K562 (cell line): ENCODE measurements around the gene PLIN5. TPM values are rescaled to one million over a fixed set of nuclear protein-coding genes. Genes with fewer than 3 reads are reported as not detected.
A peak's percentile ranks its signal among the peaks of the same experiment; 100 is the strongest.

Experiments
- BRD9 ChIP-seq: fragments of 450-650 bp; IDR thresholded peaks from 2 replicates; pipeline ENCODE4 v1.6.1; 2018; ENCODE audit warnings: low read depth; ENCODE audit not compliant: partially characterized antibody
- CREM ChIP-seq: IDR thresholded peaks from 2 replicates; pipeline ENCODE4 v1.6.1; 2014; ENCODE audit warnings: antibody characterized with exemption, low read depth
- HMG20A ChIP-seq: fragments of 450-650 bp; formaldehyde crosslinking; conservative IDR thresholded peaks from 2 replicates; pipeline ENCODE4 v1.4.0; 2020; ENCODE audit warnings: mild to moderate bottlenecking, mixed read lengths
- RBM25 ChIP-seq: fragments of 200-400 bp; formaldehyde crosslinking; IDR thresholded peaks from 2 replicates; pipeline ENCODE4 v1.6.1; 2018; ENCODE audit warnings: low read length, low read depth, moderate library complexity; ENCODE audit not compliant: severe bottlenecking
- RBM34 ChIP-seq: fragments of 200-400 bp; formaldehyde crosslinking; IDR thresholded peaks from 2 replicates; pipeline ENCODE4 v1.6.1; 2018; ENCODE audit warnings: low read length, borderline replicate concordance; ENCODE audit not compliant: insufficient read depth
- SRSF7 ChIP-seq: fragments of 200-400 bp; formaldehyde crosslinking; optimal IDR thresholded peaks from 2 replicates; pipeline ENCODE3; 2017; ENCODE audit warnings: mild to moderate bottlenecking, low read depth, low read length
- SUPT5H ChIP-seq: fragments of 450-650 bp; IDR thresholded peaks from 2 replicates; pipeline ENCODE4 v1.6.1; 2016
- TAF9B ChIP-seq: fragments of 450-650 bp; IDR thresholded peaks from 2 replicates; pipeline ENCODE4 v1.6.1; 2018; ENCODE audit warnings: mild to moderate bottlenecking; ENCODE audit not compliant: partially characterized antibody
- TOE1 ChIP-seq, 2 experiments: fragments of 450-650 bp in 1 of 2; sonication (generic) in 1 of 2; formaldehyde crosslinking in 1 of 2; IDR thresholded peaks; 2 replicates each; pipeline versions ENCODE4 v1.7.1 to v1.8.0; 2016 to 2022; ENCODE audit warnings: borderline replicate concordance in 2 of 2, mild to moderate bottlenecking in 2 of 2, antibody characterized with exemption in 1 of 2, inconsistent platforms in 1 of 2, low read depth in 1 of 2, missing genetic modification reagents in 1 of 2, moderate library complexity in 1 of 2
- ZBTB17 ChIP-seq: fragments of 450-650 bp; formaldehyde crosslinking; IDR thresholded peaks from 2 replicates; pipeline ENCODE4 v1.4.0; 2020; ENCODE audit warnings: mild to moderate bottlenecking
- polyA plus RNA-seq, 8 experiments: library from polyadenylated mRNA; depleted of rRNA in 4 of 8; stranded (reverse) in 5 of 8; unstranded in 3 of 8; fragments of >200 nt; fragmentation: Nextera tagmentation in 2 of 8; fragmentation: Illumina TruSeq in 1 of 8; extraction: Ambion mirVana in 2 of 8; extraction: Trizol in 1 of 8; gene quantifications; 2 replicates each; pipeline versions ENCODE4 v1.2.1 to v1.2.3, GENCODE V29; 2011 to 2014; ENCODE audit warnings: inconsistent platforms in 1 of 8, missing spikeins in 1 of 8
- total RNA-seq, 7 experiments: library from RNA; depleted of rRNA in 6 of 7; stranded (reverse); fragments of >200 nt in 6 of 7; fragmentation: Illumina TruSeq in 2 of 7; extraction: Trizol in 2 of 7; gene quantifications; 2 replicates each; pipeline versions ENCODE4 v1.2.1 to v1.2.3, GENCODE V29; 2011 to 2021; ENCODE audit warnings: low replicate concordance in 1 of 7
- TF ChIP-seq, protein P1 (sequence below), 2 experiments: fragments of 450-650 bp; IDR thresholded peaks; 2 replicates each; pipeline ENCODE4 v1.6.1; 2018; ENCODE audit warnings: mild to moderate bottlenecking in 2 of 2, low read depth in 1 of 2; ENCODE audit not compliant: partially characterized antibody in 2 of 2
- TF ChIP-seq, protein P2 (sequence below): fragments of 250-450 bp; sonication (Bioruptor Pico); IDR thresholded peaks from 2 replicates; pipeline ENCODE4 v1.4.0; 2020; ENCODE audit warnings: mild to moderate bottlenecking, moderate library complexity
- TF ChIP-seq, protein P3 (sequence below): fragments of 450-650 bp; IDR thresholded peaks from 2 replicates; pipeline ENCODE4 v1.6.1; 2014; ENCODE audit warnings: low read depth, mild to moderate bottlenecking, moderate library complexity, borderline replicate concordance
- TF ChIP-seq, protein P4 (sequence below): fragments of 250-450 bp; sonication (Bioruptor Pico); IDR thresholded peaks from 2 replicates; pipeline ENCODE4 v1.8.0; 2022; ENCODE audit warnings: inconsistent platforms

Gene PLIN5
- total and polyA plus RNA-seq, 9 of the 15 experiments (the other 6 are each of a cell fraction or from before 2014, with no cell fraction given): 0.04 to 1.3 (median 0.50) TPM

DNA sequence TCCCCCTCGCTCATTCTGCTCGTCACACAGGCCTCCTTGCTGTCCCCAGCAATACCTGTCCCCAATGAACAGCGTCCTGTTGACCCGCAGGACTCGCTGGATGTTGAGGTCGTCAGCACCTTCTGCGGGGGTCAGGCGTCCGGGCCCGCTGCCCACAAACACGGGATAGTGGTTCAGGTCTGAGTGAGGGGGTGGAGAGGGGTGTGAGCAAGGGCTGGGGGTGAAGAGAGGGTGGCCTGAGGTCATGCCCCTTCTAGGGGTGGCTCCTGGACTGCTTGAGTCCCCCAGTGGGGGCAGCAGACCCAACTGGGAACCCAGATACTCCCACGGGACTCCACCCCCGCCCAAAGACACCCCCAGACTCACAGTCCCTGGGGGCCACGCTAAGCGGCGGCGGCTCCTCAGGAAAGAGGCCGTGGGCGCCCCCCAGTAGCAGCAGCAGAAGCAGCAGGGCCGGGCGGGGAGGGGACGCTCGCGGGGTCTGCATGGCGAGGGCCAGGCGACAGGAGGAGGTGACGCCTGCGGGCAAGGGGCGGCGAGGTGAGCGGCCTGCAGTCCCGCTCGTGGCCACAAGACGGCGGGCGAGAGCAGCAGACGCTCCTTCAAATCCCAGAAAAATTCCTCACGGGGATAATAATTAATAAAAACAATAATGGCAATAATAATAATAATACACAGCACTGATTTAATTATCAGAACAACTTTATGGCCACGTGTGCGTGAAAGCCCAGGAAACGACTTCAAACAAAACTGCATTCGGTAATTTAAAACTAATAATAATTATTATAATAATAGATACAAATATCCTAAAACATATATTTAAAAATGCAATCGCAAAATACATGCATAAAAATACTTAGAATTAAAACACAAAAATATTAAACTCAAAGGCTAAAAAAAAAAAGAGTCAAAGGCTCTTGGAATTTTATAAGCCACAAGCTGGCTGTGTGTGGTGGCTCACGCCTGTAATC is 23.2 kb upstream of the PLIN5 start (continued):
- peak; percentile 32 for TF ChIP-seq BRD9
- TF ChIP-seq RBM34: no peak
- no peak; the same call in 1 of the 2 replicates for TF ChIP-seq TOE1 (IDR thresholded peaks at IDR 0.05; ENCODE audit: borderline replicate concordance)
- TF ChIP-seq TOE1 (CRISPR knock-in tag; IDR thresholded peaks at IDR 0.05; ENCODE audit: borderline replicate concordance, low read depth): no peak
- TF ChIP-seq, protein P1, sequence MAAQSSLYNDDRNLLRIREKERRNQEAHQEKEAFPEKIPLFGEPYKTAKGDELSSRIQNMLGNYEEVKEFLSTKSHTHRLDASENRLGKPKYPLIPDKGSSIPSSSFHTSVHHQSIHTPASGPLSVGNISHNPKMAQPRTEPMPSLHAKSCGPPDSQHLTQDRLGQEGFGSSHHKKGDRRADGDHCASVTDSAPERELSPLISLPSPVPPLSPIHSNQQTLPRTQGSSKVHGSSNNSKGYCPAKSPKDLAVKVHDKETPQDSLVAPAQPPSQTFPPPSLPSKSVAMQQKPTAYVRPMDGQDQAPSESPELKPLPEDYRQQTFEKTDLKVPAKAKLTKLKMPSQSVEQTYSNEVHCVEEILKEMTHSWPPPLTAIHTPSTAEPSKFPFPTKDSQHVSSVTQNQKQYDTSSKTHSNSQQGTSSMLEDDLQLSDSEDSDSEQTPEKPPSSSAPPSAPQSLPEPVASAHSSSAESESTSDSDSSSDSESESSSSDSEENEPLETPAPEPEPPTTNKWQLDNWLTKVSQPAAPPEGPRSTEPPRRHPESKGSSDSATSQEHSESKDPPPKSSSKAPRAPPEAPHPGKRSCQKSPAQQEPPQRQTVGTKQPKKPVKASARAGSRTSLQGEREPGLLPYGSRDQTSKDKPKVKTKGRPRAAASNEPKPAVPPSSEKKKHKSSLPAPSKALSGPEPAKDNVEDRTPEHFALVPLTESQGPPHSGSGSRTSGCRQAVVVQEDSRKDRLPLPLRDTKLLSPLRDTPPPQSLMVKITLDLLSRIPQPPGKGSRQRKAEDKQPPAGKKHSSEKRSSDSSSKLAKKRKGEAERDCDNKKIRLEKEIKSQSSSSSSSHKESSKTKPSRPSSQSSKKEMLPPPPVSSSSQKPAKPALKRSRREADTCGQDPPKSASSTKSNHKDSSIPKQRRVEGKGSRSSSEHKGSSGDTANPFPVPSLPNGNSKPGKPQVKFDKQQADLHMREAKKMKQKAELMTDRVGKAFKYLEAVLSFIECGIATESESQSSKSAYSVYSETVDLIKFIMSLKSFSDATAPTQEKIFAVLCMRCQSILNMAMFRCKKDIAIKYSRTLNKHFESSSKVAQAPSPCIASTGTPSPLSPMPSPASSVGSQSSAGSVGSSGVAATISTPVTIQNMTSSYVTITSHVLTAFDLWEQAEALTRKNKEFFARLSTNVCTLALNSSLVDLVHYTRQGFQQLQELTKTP (IDR thresholded peaks at IDR 0.05; ENCODE audit: low read depth in 1 of 2, partially characterized antibody in 2 of 2): no peak
- TF ChIP-seq TAF9B: no peak
- no peak for TF ChIP-seq HMG20A (CRISPR knock-in tag)
- TF ChIP-seq, protein P2, sequence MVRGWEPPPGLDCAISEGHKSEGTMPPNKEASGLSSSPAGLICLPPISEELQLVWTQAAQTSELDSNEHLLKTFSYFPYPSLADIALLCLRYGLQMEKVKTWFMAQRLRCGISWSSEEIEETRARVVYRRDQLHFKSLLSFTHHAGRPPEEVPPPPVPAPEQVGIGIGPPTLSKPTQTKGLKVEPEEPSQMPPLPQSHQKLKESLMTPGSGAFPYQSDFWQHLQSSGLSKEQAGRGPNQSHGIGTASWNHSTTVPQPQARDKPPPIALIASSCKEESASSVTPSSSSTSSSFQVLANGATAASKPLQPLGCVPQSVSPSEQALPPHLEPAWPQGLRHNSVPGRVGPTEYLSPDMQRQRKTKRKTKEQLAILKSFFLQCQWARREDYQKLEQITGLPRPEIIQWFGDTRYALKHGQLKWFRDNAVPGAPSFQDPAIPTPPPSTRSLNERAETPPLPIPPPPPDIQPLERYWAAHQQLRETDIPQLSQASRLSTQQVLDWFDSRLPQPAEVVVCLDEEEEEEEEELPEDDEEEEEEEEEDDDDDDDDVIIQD (CRISPR knock-in tag): no peak
- TF ChIP-seq, protein P3, sequence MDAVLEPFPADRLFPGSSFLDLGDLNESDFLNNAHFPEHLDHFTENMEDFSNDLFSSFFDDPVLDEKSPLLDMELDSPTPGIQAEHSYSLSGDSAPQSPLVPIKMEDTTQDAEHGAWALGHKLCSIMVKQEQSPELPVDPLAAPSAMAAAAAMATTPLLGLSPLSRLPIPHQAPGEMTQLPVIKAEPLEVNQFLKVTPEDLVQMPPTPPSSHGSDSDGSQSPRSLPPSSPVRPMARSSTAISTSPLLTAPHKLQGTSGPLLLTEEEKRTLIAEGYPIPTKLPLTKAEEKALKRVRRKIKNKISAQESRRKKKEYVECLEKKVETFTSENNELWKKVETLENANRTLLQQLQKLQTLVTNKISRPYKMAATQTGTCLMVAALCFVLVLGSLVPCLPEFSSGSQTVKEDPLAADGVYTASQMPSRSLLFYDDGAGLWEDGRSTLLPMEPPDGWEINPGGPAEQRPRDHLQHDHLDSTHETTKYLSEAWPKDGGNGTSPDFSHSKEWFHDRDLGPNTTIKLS: no peak
- 0 out of 2 replicates have a peak, but pooled peaks have one; percentile 21 for TF ChIP-seq CREM
- TF ChIP-seq SUPT5H: no peak
- no peak for TF ChIP-seq RBM25
- TF ChIP-seq SRSF7: no peak
- no peak for TF ChIP-seq ZBTB17 (CRISPR knock-in tag)
- TF ChIP-seq, protein P4, sequence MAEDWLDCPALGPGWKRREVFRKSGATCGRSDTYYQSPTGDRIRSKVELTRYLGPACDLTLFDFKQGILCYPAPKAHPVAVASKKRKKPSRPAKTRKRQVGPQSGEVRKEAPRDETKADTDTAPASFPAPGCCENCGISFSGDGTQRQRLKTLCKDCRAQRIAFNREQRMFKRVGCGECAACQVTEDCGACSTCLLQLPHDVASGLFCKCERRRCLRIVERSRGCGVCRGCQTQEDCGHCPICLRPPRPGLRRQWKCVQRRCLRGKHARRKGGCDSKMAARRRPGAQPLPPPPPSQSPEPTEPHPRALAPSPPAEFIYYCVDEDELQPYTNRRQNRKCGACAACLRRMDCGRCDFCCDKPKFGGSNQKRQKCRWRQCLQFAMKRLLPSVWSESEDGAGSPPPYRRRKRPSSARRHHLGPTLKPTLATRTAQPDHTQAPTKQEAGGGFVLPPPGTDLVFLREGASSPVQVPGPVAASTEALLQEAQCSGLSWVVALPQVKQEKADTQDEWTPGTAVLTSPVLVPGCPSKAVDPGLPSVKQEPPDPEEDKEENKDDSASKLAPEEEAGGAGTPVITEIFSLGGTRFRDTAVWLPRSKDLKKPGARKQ (CRISPR knock-in tag): no peak
